ENCODE results near the gene OPN1MW2. TPM values are rescaled to one million over a fixed set of nuclear protein-coding genes. Genes with fewer than 3 reads are reported as not detected.
"Not testable (repeated sequence)": the region's sequence is repeated elsewhere in the genome, so short reads cannot be mapped to it uniquely, and the experiment has no call there.

OPN1MW2 gene
- total RNA-seq, 4 donors from 2014 or later: not detected

GRCh38 chrX:154231443-154231842 lies 11.9 kb downstream of the OPN1MW2 start:
- H3K4me1 ChIP-seq; H3K9me3 ChIP-seq; intact Hi-C loops (cut with DNase I); H3K27me3 ChIP-seq; H3K27ac ChIP-seq (replicated peaks in 1 of 4); DNase-seq (ENCODE audit: extremely low spot score); H3K4me3 ChIP-seq; H3K36me3 ChIP-seq: not testable (repeated sequence)
- no CpG with 5 or more reads among the region's 3 CpGs for WGBS

DNA sequence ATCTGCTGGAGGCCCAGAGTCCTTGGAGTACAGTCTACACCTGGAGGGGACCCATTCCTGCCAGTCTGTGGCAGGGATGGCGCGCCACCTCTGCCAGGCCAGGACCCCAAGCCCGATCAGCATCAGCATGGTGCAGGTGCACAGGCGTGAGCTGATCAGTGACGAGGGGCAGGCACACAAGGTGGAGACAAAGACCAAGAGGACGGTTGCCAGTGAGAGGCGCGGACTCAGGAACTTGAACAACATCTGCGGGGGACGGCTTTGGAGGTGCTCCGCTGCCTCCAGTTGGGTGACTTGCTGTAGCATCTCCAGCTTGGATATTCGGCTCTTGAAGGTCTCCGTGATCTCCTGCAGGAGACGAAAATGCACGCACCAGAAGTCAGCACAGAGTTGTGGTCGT lies 14.1 kb downstream of the OPN1MW2 start:
- H3K9me3 ChIP-seq; H3K36me3 ChIP-seq; intact Hi-C loops (cut with DNase I); H3K27me3 ChIP-seq; H3K4me3 ChIP-seq; DNase-seq (ENCODE audit: extremely low spot score); H3K27ac ChIP-seq (replicated peaks in 1 of 4); H3K4me1 ChIP-seq: not testable (repeated sequence)
- no CpG with 5 or more reads among the region's 16 CpGs for WGBS

DNA sequence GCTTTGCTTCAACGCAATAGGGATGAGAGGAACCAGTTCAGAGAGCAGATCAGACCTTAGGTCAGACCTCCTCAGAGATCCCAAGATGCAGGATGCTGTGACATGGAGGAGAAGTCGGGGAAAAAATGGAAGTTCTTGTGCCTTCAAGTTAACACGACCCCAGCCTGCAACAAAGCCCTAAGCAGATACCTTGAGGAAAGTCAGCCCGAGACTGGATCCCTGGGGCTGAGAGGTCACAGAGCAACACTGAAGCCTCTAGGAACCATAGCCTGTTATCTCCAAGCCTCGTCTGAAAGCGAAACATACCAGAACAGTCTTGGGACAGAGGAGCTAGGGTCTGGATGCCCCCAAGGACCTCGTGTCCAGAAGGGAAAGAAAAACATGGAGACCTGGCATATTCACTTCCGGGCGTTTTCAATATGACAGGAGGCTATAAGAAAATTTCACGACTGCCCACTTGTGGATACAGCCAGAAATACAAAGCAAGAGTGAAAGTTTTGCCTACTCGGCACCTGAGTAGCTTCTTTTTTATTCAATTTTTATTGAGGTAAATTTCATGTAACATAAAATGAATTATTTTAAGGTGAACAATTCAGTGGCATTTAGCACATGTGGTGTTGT lies 19.5 kb downstream of the OPN1MW2 start:
- 51% methylated on average over 4 of the region's 11 CpGs for WGBS
- not testable (repeated sequence) for DNase-seq (ENCODE audit: extremely low spot score); H3K36me3 ChIP-seq

GRCh38 chrX:154239982-154240503 lies 20.5 kb downstream of the OPN1MW2 start:
- intact Hi-C loops (cut with DNase I); H3K27ac ChIP-seq (replicated peaks in 1 of 4); H3K9me3 ChIP-seq; DNase-seq (ENCODE audit: extremely low spot score); H3K4me1 ChIP-seq; H3K4me3 ChIP-seq; H3K36me3 ChIP-seq; H3K27me3 ChIP-seq: not testable (repeated sequence)
- 88% methylated on average over 8 of the region's 8 CpGs for WGBS

More for the DNA sequence above, 19.5 kb downstream of the OPN1MW2 start:
- H3K27ac ChIP-seq (replicated peaks in 1 of 4); H3K4me3 ChIP-seq; H3K4me1 ChIP-seq; H3K27me3 ChIP-seq; intact Hi-C loops (cut with DNase I); H3K9me3 ChIP-seq: not testable (repeated sequence)

GRCh38 chrX:154247377-154248045 lies 28.0 kb downstream of the OPN1MW2 start:
- H3K27me3 ChIP-seq: not testable (repeated sequence)
- 61% methylated on average over 2 of the region's 17 CpGs for WGBS

DNA sequence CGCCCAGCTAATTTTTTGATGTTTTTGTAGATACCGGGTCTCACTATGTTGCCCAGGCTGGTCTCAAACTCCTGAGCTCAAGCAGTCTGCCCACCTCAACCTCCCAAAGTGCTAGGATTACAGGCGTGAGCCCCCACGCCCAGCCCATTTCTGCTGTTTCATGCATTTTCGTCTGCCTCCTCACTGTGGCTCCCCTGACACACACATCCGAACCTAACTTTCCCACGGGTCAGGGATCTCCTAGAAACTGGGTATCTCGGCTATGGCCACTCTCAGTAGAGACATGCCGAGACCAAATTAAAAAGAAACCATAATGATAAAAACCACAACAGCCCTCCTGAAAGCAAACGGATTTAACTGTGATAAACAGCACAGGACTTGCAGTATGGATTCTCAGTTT lies 28.5 kb downstream of the OPN1MW2 start:
- WGBS: no CpG with 5 or more reads among the region's 10 CpGs
- H3K4me3 ChIP-seq; H3K4me1 ChIP-seq; H3K27ac ChIP-seq (replicated peaks in 1 of 4); H3K27me3 ChIP-seq; intact Hi-C loops (cut with DNase I); H3K36me3 ChIP-seq; DNase-seq (ENCODE audit: extremely low spot score); H3K9me3 ChIP-seq: not testable (repeated sequence)

More at GRCh38 chrX:154247377-154248045, 28.0 kb downstream of the OPN1MW2 start:
- H3K4me1 ChIP-seq; H3K27ac ChIP-seq (replicated peaks in 1 of 4); H3K9me3 ChIP-seq; H3K4me3 ChIP-seq; DNase-seq (ENCODE audit: extremely low spot score); intact Hi-C loops (cut with DNase I); H3K36me3 ChIP-seq: not testable (repeated sequence)

DNA sequence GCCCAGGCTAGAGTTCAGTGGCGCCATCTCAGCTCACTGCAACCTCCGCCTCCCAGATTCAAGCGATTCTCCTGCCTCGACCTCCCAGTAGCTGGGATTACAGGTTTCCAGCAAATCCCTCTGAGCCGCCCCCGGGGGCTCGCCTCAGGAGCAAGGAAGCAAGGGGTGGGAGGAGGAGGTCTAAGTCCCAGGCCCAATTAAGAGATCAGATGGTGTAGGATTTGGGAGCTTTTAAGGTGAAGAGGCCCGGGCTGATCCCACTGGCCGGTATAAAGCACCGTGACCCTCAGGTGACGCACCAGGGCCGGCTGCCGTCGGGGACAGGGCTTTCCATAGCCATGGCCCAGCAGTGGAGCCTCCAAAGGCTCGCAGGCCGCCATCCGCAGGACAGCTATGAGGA lies 37.7 kb downstream of the OPN1MW2 start, which contains the start of gene OPN1MW3:
OPN1MW3 (plus strand) TSS at position 301 of the 400 bp plus-strand sequence; CDS start at position 339, 38 bp downstream.
- DNase-seq (ENCODE audit: extremely low spot score); H3K36me3 ChIP-seq; H3K4me3 ChIP-seq; H3K9me3 ChIP-seq; intact Hi-C loops (cut with DNase I); H3K27ac ChIP-seq (replicated peaks in 1 of 4); H3K4me1 ChIP-seq; H3K27me3 ChIP-seq: not testable (repeated sequence)
- whole genome bisulfite sequencing: no CpG with 5 or more reads among the region's 17 CpGs

DNA sequence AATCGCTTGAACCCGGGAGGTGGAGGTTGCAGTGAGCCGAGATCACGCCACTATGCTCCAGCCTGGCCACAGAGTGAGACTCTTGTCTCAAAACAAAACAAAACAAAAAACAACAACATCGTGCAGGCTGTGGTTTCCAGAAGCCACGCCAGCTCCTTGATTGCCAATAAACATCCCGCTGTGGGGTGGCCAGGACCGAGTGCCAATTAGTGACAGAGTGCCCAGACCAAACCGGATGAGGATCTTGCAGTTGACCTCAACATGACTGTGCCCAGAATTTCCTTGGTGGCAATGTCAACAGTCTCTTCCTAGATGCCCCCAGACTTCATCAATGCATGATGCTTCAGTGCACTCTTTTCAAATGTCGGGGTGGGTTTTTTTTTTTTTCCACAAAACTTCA lies 39.2 kb downstream of the OPN1MW2 start:
- H3K36me3 ChIP-seq; DNase-seq (ENCODE audit: extremely low spot score); H3K9me3 ChIP-seq; H3K27me3 ChIP-seq; H3K4me3 ChIP-seq; intact Hi-C loops (cut with DNase I); H3K4me1 ChIP-seq; H3K27ac ChIP-seq (replicated peaks in 1 of 4): not testable (repeated sequence)
- no CpG with 5 or more reads among the region's 10 CpGs for WGBS

GRCh38 chrX:154263072-154263471 lies 43.5 kb downstream of the OPN1MW2 start:
- H3K9me3 ChIP-seq; intact Hi-C loops (cut with DNase I); H3K27me3 ChIP-seq; H3K4me1 ChIP-seq; H3K36me3 ChIP-seq; H3K4me3 ChIP-seq; H3K27ac ChIP-seq (replicated peaks in 1 of 4); DNase-seq (ENCODE audit: extremely low spot score): not testable (repeated sequence)
- WGBS: no CpG with 5 or more reads among the region's 6 CpGs

DNA sequence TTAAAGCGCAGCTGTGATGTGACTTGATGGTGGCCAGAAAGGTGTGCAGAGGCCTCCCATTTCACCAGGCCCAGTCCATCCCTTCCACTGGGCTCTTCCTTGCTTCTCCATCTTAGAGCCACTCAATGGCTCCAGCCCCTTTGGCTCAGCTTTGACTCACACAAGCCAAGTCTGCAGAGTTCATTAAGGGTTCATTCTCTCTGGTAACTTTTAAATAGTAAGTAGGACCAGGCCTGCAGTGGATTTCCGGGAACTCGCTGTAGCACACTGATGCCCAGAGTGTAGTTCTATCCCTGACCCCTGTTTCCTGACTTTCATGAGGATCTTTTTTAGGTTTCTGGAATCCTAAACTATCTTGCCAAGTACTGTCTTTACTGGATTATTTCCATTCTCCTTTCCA lies 49.7 kb downstream of the OPN1MW2 start:
- no CpG with 5 or more reads among the region's 3 CpGs for WGBS
- intact Hi-C loops (cut with DNase I); DNase-seq (ENCODE audit: extremely low spot score): not testable (repeated sequence)

More for the DNA sequence above, 49.7 kb downstream of the OPN1MW2 start:
- not testable (repeated sequence) for H3K27me3 ChIP-seq; H3K36me3 ChIP-seq; H3K9me3 ChIP-seq; H3K4me1 ChIP-seq; H3K27ac ChIP-seq (replicated peaks in 1 of 4); H3K4me3 ChIP-seq

Measured in esophagus muscularis mucosa (tissue), 4 donors.